GM12878 (cell line): ENCODE results near the gene ARL16. TPM values are rescaled to one million over a fixed set of nuclear protein-coding genes. Genes with fewer than 3 reads are reported as not detected.

Experiments used
- ATF7 ChIP-seq: fragments of 450-650 bp; IDR thresholded peaks from 2 replicates; pipeline ENCODE4 v1.6.1; 2016; ENCODE audit warnings: low read depth, mild to moderate bottlenecking
- BACH1 ChIP-seq: fragments of 450-650 bp; IDR thresholded peaks from 2 replicates; pipeline ENCODE4 v1.6.1; 2017; ENCODE audit warnings: mild to moderate bottlenecking, borderline replicate concordance
- ETV6 ChIP-seq, 2 experiments: fragments of 450-650 bp in 1 of 2; IDR thresholded peaks in 1 of 2; conservative IDR thresholded peaks in 1 of 2; 2 replicates each; pipeline ENCODE4 v1.6.1; 2014; ENCODE audit warnings: antibody characterized with exemption in 1 of 2, borderline replicate concordance in 1 of 2, low read depth in 1 of 2, mild to moderate bottlenecking in 1 of 2, moderate library complexity in 1 of 2
- IRF4 ChIP-seq: IDR thresholded peaks from 2 replicates; pipeline ENCODE4 v1.6.1; 2011; ENCODE audit warnings: low read depth, low read length
- NFIC ChIP-seq: IDR thresholded peaks from 2 replicates; pipeline ENCODE4 v1.6.1; 2012; ENCODE audit warnings: low read depth, mild to moderate bottlenecking, inconsistent platforms, low read length, moderate library complexity
- PAX5 ChIP-seq: IDR thresholded peaks from 2 replicates; pipeline ENCODE4 v1.6.1; 2011; ENCODE audit warnings: low read depth, low read length, borderline replicate concordance
- POLR2A ChIP-seq: IDR thresholded peaks from 2 replicates; pipeline ENCODE4 v1.6.1; 2011; ENCODE audit warnings: low read depth, mild to moderate bottlenecking, low read length
- TAF1 ChIP-seq: IDR thresholded peaks from 2 replicates; pipeline ENCODE4 v1.6.1; 2011; ENCODE audit warnings: mild to moderate bottlenecking, low read depth, low read length, borderline replicate concordance
- ZNF24 ChIP-seq: fragments of 450-650 bp; IDR thresholded peaks from 2 replicates; pipeline ENCODE4 v1.6.1; 2017; ENCODE audit warnings: antibody characterized with exemption, mild to moderate bottlenecking
- polyA plus RNA-seq, 11 experiments: library from polyadenylated mRNA; depleted of rRNA in 4 of 11; unstranded in 6 of 11; stranded (reverse) in 5 of 11; fragments of >200 nt; fragmentation: Nextera tagmentation in 4 of 11; fragmentation: Illumina TruSeq in 1 of 11; extraction: Ambion mirVana in 4 of 11; extraction: Trizol in 1 of 11; gene quantifications; 1 replicate in 1 of 11; 2 replicates in 10 of 11; pipeline versions ENCODE4 v1.2.1 to v1.2.3, GENCODE V29; 2011 to 2016; ENCODE audit warnings: inconsistent platforms in 2 of 11, missing spikeins in 2 of 11, low read depth in 1 of 11
- total RNA-seq, 4 experiments: library from RNA; depleted of rRNA in 3 of 4; stranded (reverse); fragments of >200 nt in 3 of 4; fragmentation: Illumina TruSeq in 1 of 4; extraction: Trizol in 1 of 4; gene quantifications; 2 replicates each; pipeline versions ENCODE4 v1.2.1 to v1.2.3, GENCODE V29; 2013 to 2021
- TF ChIP-seq, protein P1 (sequence below): fragments of 450-650 bp; formaldehyde crosslinking; IDR thresholded peaks from 2 replicates; pipeline ENCODE4 v1.5.0; 2022; ENCODE audit warnings: mild to moderate bottlenecking, missing genetic modification characterization
- TF ChIP-seq, protein P2 (sequence below): fragments of 450-650 bp; IDR thresholded peaks from 2 replicates; pipeline ENCODE4 v1.6.1; 2017; ENCODE audit warnings: mild to moderate bottlenecking, moderate library complexity
- TF ChIP-seq, protein P3 (sequence below): fragments of 450-650 bp; IDR thresholded peaks from 2 replicates; pipeline ENCODE4 v1.6.1; 2017; ENCODE audit warnings: mild to moderate bottlenecking, moderate library complexity
- TF ChIP-seq, protein P4 (sequence below): IDR thresholded peaks from 2 replicates; pipeline ENCODE4 v1.6.1; 2011; ENCODE audit warnings: borderline replicate concordance, low read depth, mild to moderate bottlenecking, moderate library complexity, mixed read lengths, low read length; ENCODE audit not compliant: insufficient read depth; ENCODE audit errors: extremely low read length

ARL16 gene
- total and polyA plus RNA-seq, 10 of the 15 experiments (the other 5 are each of a cell fraction or from before 2014, with no cell fraction given) = 4.7 to 47.6 (median 30.9) TPM

DNA sequence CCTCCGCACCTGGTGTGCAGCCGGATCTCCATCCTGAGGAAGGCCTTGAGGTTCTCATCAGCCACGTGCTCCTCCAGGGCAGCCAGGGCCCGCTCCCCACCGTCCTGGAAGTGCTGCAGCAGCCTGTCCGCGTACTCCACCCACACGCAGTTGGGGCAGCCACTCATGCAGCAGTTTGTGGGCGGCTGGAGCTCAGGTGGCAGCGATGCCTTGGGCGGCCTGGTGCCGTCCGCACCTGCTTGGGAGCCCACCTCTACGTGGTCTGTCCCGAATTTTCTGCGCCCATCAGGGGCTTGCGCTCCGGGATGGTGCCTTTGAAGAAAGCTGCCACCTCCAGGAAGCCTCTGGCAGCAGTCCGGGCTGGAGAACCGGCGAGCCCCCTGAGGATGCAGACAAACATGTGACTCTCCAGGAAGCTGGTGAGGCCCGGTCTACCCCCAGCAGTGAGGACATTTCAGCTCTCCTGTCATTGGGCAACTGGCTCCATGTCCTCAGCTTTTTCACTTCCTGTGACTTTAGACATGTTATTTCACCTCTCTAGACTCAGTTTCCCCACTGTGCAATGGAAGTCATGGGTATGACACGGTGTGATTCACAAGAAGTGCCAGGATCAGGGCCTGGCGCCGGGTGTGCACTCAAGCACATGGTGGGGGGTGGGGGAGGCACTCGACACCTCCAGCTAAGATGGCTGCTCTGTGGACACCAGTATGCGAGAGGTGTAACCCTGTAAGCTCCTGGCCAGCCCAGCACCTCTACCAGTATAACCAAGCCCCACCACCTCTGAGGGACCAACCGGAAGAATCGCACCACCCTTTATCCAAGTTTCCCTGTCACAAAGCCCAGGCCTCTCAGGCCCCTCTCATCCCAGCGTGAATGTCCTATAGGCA is 18.1 kb downstream of the ARL16 start (continued):
- TF ChIP-seq, protein P1, sequence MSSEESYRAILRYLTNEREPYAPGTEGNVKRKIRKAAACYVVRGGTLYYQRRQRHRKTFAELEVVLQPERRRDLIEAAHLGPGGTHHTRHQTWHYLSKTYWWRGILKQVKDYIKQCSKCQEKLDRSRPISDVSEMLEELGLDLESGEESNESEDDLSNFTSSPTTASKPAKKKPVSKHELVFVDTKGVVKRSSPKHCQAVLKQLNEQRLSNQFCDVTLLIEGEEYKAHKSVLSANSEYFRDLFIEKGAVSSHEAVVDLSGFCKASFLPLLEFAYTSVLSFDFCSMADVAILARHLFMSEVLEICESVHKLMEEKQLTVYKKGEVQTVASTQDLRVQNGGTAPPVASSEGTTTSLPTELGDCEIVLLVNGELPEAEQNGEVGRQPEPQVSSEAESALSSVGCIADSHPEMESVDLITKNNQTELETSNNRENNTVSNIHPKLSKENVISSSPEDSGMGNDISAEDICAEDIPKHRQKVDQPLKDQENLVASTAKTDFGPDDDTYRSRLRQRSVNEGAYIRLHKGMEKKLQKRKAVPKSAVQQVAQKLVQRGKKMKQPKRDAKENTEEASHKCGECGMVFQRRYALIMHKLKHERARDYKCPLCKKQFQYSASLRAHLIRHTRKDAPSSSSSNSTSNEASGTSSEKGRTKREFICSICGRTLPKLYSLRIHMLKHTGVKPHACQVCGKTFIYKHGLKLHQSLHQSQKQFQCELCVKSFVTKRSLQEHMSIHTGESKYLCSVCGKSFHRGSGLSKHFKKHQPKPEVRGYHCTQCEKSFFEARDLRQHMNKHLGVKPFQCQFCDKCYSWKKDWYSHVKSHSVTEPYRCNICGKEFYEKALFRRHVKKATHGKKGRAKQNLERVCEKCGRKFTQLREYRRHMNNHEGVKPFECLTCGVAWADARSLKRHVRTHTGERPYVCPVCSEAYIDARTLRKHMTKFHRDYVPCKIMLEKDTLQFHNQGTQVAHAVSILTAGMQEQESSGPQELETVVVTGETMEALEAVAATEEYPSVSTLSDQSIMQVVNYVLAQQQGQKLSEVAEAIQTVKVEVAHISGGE (CRISPR knock-in tag) = 0 out of 2 replicates have a peak, but pooled peaks have one; percentile 18
- TF ChIP-seq IRF4 (peak; percentile 25; the same call in 1 of the 2 replicates), BACH1 (0 out of 2 replicates have a peak, but pooled peaks have one; percentile 29), ETV6 (conservative IDR thresholded peaks at IDR 0.05 in 1 of 2, IDR thresholded peaks at IDR 0.05 in 1 of 2; ENCODE audit: borderline replicate concordance in 1 of 2, low read depth in 1 of 2) (no peak), PAX5 (peak; percentile 28; the same call in 1 of the 2 replicates), ATF7 (no peak), ZNF24 (no peak), TAF1 (peak; percentile 61; the same call in 1 of the 2 replicates), POLR2A (peak; percentile 21), NFIC (no peak)
- TF ChIP-seq, protein P2, sequence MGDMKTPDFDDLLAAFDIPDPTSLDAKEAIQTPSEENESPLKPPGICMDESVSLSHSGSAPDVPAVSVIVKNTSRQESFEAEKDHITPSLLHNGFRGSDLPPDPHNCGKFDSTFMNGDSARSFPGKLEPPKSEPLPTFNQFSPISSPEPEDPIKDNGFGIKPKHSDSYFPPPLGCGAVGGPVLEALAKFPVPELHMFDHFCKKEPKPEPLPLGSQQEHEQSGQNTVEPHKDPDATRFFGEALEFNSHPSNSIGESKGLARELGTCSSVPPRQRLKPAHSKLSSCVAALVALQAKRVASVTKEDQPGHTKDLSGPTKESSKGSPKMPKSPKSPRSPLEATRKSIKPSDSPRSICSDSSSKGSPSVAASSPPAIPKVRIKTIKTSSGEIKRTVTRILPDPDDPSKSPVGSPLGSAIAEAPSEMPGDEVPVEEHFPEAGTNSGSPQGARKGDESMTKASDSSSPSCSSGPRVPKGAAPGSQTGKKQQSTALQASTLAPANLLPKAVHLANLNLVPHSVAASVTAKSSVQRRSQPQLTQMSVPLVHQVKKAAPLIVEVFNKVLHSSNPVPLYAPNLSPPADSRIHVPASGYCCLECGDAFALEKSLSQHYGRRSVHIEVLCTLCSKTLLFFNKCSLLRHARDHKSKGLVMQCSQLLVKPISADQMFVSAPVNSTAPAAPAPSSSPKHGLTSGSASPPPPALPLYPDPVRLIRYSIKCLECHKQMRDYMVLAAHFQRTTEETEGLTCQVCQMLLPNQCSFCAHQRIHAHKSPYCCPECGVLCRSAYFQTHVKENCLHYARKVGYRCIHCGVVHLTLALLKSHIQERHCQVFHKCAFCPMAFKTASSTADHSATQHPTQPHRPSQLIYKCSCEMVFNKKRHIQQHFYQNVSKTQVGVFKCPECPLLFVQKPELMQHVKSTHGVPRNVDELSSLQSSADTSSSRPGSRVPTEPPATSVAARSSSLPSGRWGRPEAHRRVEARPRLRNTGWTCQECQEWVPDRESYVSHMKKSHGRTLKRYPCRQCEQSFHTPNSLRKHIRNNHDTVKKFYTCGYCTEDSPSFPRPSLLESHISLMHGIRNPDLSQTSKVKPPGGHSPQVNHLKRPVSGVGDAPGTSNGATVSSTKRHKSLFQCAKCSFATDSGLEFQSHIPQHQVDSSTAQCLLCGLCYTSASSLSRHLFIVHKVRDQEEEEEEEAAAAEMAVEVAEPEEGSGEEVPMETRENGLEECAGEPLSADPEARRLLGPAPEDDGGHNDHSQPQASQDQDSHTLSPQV = no peak
- TF ChIP-seq, protein P3, sequence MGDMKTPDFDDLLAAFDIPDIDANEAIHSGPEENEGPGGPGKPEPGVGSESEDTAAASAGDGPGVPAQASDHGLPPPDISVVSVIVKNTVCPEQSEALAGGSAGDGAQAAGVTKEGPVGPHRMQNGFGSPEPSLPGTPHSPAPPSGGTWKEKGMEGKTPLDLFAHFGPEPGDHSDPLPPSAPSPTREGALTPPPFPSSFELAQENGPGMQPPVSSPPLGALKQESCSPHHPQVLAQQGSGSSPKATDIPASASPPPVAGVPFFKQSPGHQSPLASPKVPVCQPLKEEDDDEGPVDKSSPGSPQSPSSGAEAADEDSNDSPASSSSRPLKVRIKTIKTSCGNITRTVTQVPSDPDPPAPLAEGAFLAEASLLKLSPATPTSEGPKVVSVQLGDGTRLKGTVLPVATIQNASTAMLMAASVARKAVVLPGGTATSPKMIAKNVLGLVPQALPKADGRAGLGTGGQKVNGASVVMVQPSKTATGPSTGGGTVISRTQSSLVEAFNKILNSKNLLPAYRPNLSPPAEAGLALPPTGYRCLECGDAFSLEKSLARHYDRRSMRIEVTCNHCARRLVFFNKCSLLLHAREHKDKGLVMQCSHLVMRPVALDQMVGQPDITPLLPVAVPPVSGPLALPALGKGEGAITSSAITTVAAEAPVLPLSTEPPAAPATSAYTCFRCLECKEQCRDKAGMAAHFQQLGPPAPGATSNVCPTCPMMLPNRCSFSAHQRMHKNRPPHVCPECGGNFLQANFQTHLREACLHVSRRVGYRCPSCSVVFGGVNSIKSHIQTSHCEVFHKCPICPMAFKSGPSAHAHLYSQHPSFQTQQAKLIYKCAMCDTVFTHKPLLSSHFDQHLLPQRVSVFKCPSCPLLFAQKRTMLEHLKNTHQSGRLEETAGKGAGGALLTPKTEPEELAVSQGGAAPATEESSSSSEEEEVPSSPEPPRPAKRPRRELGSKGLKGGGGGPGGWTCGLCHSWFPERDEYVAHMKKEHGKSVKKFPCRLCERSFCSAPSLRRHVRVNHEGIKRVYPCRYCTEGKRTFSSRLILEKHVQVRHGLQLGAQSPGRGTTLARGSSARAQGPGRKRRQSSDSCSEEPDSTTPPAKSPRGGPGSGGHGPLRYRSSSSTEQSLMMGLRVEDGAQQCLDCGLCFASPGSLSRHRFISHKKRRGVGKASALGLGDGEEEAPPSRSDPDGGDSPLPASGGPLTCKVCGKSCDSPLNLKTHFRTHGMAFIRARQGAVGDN = peak; percentile 94
- TF ChIP-seq, protein P4, sequence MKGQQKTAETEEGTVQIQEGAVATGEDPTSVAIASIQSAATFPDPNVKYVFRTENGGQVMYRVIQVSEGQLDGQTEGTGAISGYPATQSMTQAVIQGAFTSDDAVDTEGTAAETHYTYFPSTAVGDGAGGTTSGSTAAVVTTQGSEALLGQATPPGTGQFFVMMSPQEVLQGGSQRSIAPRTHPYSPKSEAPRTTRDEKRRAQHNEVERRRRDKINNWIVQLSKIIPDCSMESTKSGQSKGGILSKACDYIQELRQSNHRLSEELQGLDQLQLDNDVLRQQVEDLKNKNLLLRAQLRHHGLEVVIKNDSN = no peak
